Right lobe of liver (tissue), 6 donors: Measurements from ENCODE around the gene SDC4. TPM values are rescaled to one million over a fixed set of nuclear protein-coding genes. Genes with fewer than 3 reads are reported as not detected.

Source experiments
- ATAC-seq, 4 donors: fragments of 200-7000 bp; cut with Tn5 transposase; one replicate each; pipeline ENCODE4 v1.9.1; 2020; ENCODE audit warnings: mild to moderate bottlenecking in 4 of 4, moderate library complexity in 4 of 4
- DNase-seq, 3 donors: peaks; one replicate each; pipeline ENCODE4 v3.0.0-alpha.2; 2020
- H3K27ac ChIP-seq, 3 donors: fragments of 200-600 bp; one replicate each; pipeline ENCODE4 v1.8.0; 2022
- H3K27me3 ChIP-seq, 2 donors: fragments of 200-600 bp; one replicate each; pipeline ENCODE4 v1.8.0; 2022
- H3K36me3 ChIP-seq, 4 donors: fragments of 200-600 bp; sonication (generic) in 1 of 4; one replicate each; pipeline versions ENCODE4 v1.5.1 to v1.8.0; 2017 to 2022; ENCODE audit warnings: control low read depth in 1 of 4
- H3K4me1 ChIP-seq, 4 donors: fragments of 200-600 bp; sonication (generic) in 1 of 4; one replicate each; pipeline versions ENCODE4 v1.5.1 to v1.8.0; 2017 to 2022; ENCODE audit warnings: control low read depth in 1 of 4
- H3K4me3 ChIP-seq, 3 donors: fragments of 200-600 bp; one replicate each; pipeline ENCODE4 v1.8.0; 2022
- H3K9me3 ChIP-seq, 4 donors: fragments of 200-600 bp; sonication (generic) in 1 of 4; one replicate each; pipeline versions ENCODE4 v1.5.1 to v1.8.0; 2017 to 2022; ENCODE audit warnings: control low read depth in 1 of 4
- CTCF ChIP-seq, 4 donors: fragments of 200-600 bp in 3 of 4; fragments of 450-650 bp in 1 of 4; IDR thresholded peaks; one replicate each; pipeline versions ENCODE4 v1.5.1 to v1.8.0; 2016 to 2022; ENCODE audit warnings: antibody characterized with exemption in 4 of 4, mild to moderate bottlenecking in 2 of 4
- POLR2A ChIP-seq: fragments of 450-650 bp; IDR thresholded peaks from one replicate; pipeline ENCODE4 v1.6.1; 2017; ENCODE audit warnings: antibody characterized with exemption, mild to moderate bottlenecking
- WGBS: methylation state at CpG from one replicate; pipeline ENCODE4 v1.1.6; 2018; ENCODE audit warnings: low coverage, low lambda C conversion rate; ENCODE audit not compliant: insufficient coverage; ENCODE audit errors: missing lambda C conversion rate; 5-methylcytosine and 5-hydroxymethylcytosine counted together
- intact Hi-C, 2 donors: fragments of 100-400 bp; cut with DNase I; formaldehyde crosslinking; loops; one replicate each; pipeline versions ENCODE4 v1.11.2 to v1.14.1; 2022
- total RNA-seq, 6 experiments: library from RNA; depleted of rRNA in 2 of 6; stranded (reverse); fragments of >200 nt in 2 of 6; fragmentation: NEBNext Ultra II Directional in 3 of 6; extraction: Animal tissue kit (Norgen Biotek cat#: 25700) in 3 of 6; gene quantifications; one replicate each; pipeline versions ENCODE4 v1.1.0 to v1.2.4, GENCODE V29; 2016 to 2023
- donor health status: DM: no; HTN: yes; CAD: no.
- donor health status: DM: no; HTN: no; CAD: no.
- donor health status: DM: no; HTN: no; CAD: no.
- donor health status: DM: no; HTN: yes; CAD: no.
- donor health status: DM: no; HTN: yes; CAD: no.

SDC4 gene
- total RNA-seq, 6 experiments from 2014 or later = 84.3 to 373 (median 116) TPM

DNA sequence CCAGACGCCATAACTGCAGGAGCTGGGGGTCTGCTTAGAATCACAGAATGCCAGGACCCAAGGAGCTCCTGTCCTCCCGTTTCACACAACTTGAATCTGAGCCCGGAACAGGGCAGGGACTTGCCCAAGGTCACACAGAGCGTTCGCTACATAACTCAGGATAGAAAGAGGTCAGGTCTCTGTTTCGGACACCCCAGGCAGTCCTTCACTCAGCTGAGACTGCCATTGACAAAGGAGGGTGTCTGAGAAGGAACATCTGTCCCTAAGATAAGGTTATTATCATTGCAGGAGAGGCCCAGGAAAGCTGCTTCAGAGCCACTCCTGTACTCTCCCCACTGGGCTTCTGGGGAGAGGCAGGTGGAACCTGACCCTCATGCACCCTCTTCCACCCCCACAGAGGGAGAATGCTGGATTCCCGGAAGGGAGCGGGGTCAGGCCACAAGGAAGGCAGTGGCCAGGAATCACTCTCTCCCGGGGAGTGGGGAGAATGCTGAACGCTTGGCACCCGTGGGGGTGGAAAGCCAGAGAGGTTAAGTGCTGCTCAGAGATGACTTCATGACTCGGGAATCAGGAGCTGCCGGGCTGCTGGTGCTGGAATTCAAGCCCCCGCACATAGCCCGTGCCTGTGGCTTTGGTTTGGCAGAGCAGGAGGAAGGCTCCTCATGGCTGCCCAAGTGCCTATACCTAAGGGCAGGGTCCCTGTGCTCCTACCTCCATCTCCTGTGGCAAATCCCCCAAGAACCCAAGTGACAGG, 10.7 kb downstream of the SDC4 start:
- no peaks in the 10 kb centered on the region for H3K9me3 ChIP-seq
- no peaks in the 10 kb centered on the region for H3K27me3 ChIP-seq
- TF ChIP-seq CTCF (IDR thresholded peaks at IDR 0.05) (no peak), POLR2A (peak; percentile 37)
- peaks cover 0 to 43% (median 22%) of the 10 kb centered on the region in 4 donors for H3K36me3 ChIP-seq
- peak overlapping the region; percentile 91 to 99 (median 97) for H3K27ac ChIP-seq
- WGBS = 11% methylated on average over 9 of the region's 15 CpGs
- ATAC-seq = peak; percentile 9 to 45 (median 12)
- peak overlapping the region in 2 of 3 donors; percentile 5 to 35 for H3K4me3 ChIP-seq
- H3K4me1 ChIP-seq = peaks cover 0 to 63% (median 32%) of the 10 kb centered on the region in 4 donors
- intact Hi-C loops = no loop called here
- peak; percentile 60 to 76 (median 65) for DNase-seq

- DNase-seq = peak in 2 of 3 donors; percentile 78 to 82
- intact Hi-C loops = no loop called here
- WGBS = 29% methylated on average over 4 of the region's 11 CpGs
- peak overlapping the region in 2 of 3 donors; percentile 5 to 35 for H3K4me3 ChIP-seq
- no peaks in the 10 kb centered on the region for H3K9me3 ChIP-seq
- peak overlapping the region; percentile 91 to 99 (median 97) for H3K27ac ChIP-seq
- no peaks in the 10 kb centered on the region for H3K27me3 ChIP-seq
- TF ChIP-seq CTCF (IDR thresholded peaks at IDR 0.05) (no peak), POLR2A (no peak)
- H3K36me3 ChIP-seq = peaks cover 0 to 51% (median 27%) of the 10 kb centered on the region in 4 donors
- peaks cover 0 to 58% (median 32%) of the 10 kb centered on the region in 4 donors for H3K4me1 ChIP-seq
- peak; percentile 16 to 65 (median 48) for ATAC-seq
These were observed 11.5 kb downstream of the SDC4 start for GRCh38 chr20:45336530-45337366.

DNA sequence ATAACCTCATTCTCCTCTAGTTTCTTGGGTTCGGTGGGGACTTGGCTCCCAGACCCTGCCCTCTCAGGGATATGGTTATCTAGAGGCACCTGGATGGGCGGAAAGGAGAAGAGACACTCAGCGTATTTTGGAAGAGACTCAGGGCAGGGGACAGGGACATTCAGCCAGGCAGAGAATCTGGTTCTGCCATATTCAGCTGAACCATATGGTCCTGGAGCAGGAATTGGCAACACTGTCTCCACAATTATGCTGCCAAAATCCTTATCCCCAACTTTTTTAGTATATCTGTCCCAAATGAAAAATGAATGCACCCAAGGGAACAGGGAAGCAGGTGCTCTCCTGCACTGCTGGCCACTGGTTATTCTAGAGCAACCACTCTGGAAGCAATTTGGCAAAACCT, 17.7 kb downstream of the SDC4 start:
- peaks cover 7 to 98% (median 56%) of the 10 kb centered on the region in 4 donors for H3K36me3 ChIP-seq
- H3K27me3 ChIP-seq = no peaks in the 10 kb centered on the region
- 40% methylated on average over 1 of the region's 3 CpGs for WGBS
- H3K27ac ChIP-seq = no peak overlapping the region
- TF ChIP-seq CTCF (IDR thresholded peaks at IDR 0.05) (no peak), POLR2A (no peak)
- intact Hi-C loops = no loop called here
- H3K9me3 ChIP-seq = no peaks in the 10 kb centered on the region
- no peak for ATAC-seq
- H3K4me1 ChIP-seq = peaks cover 0 to 5% (median 0%) of the 10 kb centered on the region in 4 donors
- H3K4me3 ChIP-seq = no peak overlapping the region
- no peak for DNase-seq

DNA sequence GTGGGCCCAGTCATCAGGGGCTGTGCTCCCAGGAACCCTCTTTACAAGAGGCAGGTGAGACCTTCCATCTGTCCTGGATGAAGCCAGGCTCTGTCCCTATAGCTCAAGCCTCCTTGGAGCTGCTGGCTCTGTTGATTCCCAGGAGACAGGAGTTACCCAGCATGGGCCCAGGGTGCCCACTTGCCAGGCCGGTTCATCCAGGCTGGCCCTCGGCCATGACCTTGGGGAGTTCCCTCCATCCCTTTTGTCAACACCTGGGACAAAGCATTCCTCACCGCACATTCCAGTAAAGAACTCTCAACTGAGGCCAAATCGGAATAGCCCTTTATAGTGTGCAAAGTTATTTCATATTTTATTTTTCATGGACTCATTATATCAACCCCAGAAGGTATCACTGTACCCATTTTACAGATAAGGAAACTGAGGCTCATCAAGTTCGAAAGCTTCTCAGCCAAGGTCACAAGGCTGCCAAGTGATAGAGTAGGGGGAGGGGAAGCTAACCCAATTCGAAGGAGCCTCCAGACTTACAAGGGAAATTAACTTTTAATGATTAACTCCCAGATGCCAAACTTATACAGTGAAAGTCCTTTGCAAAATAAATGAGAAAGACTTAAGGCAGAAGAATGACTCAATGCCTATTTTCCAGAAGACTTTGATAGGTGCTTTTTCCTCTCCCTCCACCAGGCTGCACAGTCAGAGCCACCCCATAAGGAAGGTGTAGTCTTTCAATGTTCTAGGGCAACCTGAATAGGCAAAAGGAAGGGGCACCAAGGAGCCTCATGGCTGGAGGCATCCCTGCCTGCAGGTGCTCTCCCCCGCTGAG, 18.5 kb downstream of the SDC4 start:
- no peak overlapping the region for H3K4me3 ChIP-seq
- TF ChIP-seq CTCF (IDR thresholded peaks at IDR 0.05) (peak in 1 of 4 donors; percentile 12), POLR2A (no peak)
- no peak overlapping the region for H3K27ac ChIP-seq
- intact Hi-C loops = no loop called here
- H3K9me3 ChIP-seq = no peaks in the 10 kb centered on the region
- DNase-seq (no peak), ATAC-seq (peak; percentile 23 to 44 (median 25))
- WGBS = 56% methylated on average over 6 of the region's 7 CpGs
- no peaks in the 10 kb centered on the region for H3K27me3 ChIP-seq
- peaks cover 0 to 5% (median 0%) of the 10 kb centered on the region in 4 donors for H3K4me1 ChIP-seq
- H3K36me3 ChIP-seq = peaks cover 7 to 95% (median 55%) of the 10 kb centered on the region in 4 donors
